Kidney capillary endothelial cell (primary cell): Measurements from ENCODE around the gene HNRNPU.

Experiments used
- DNase-seq: peaks from one replicate; pipeline ENCODE4 v3.0.0-alpha.2; 2018; ENCODE audit warnings: low spot score

Gene HNRNPU

GRCh38 chr1:244864253-244865027, at the start of gene HNRNPU:
Gene HNRNPU, minus strand, starts transcription at chr1:244864543. Its CDS starts 236 bp downstream, at chr1:244864307.
- DNase-seq, result peak; percentile 94

GRCh38 chr1:244913806-244914205, 49.5 kb upstream of the HNRNPU start:
- DNase-seq, result no peak

GRCh38 chr1:244904119-244904518, 39.8 kb upstream of the HNRNPU start:
- no peak for DNase-seq

GRCh38 chr1:244901400-244902015, 37.2 kb upstream of the HNRNPU start:
- no peak for DNase-seq

- no peak for DNase-seq
These were observed 33.3 kb upstream of the HNRNPU start for GRCh38 chr1:244897476-244898254.

- DNase-seq, result peak; percentile 46
These were observed 32.2 kb upstream of the HNRNPU start for GRCh38 chr1:244896550-244896949.

GRCh38 chr1:244893836-244894235, 29.5 kb upstream of the HNRNPU start:
- no peak for DNase-seq

- DNase-seq, result no peak
These were observed 22.9 kb upstream of the HNRNPU start for GRCh38 chr1:244887281-244887680.

GRCh38 chr1:244881552-244882280, 17.4 kb upstream of the HNRNPU start:
- no peak for DNase-seq

- no peak for DNase-seq
These were observed 14.3 kb upstream of the HNRNPU start for GRCh38 chr1:244878681-244879080.

GRCh38 chr1:244876228-244876910, 12.0 kb upstream of the HNRNPU start:
- DNase-seq, result no peak

- no peak for DNase-seq
These were observed 10.7 kb upstream of the HNRNPU start for GRCh38 chr1:244874974-244875579.

- no peak for DNase-seq
These were observed 5.6 kb upstream of the HNRNPU start for GRCh38 chr1:244869950-244870349.

GRCh38 chr1:244869364-244869827, 5.1 kb upstream of the HNRNPU start:
- no peak for DNase-seq

GRCh38 chr1:244868484-244869363, 4.4 kb upstream of the HNRNPU start:
- DNase-seq, result no peak

GRCh38 chr1:244866355-244866754, 2.0 kb upstream of the HNRNPU start:
- DNase-seq, result no peak

GRCh38 chr1:244865820-244866219, 1.5 kb upstream of the HNRNPU start:
- no peak for DNase-seq

- DNase-seq, result no peak
These were observed 657 bp upstream of the HNRNPU start for GRCh38 chr1:244865028-244865371.

GRCh38 chr1:244863491-244864252, 671 bp downstream of the HNRNPU start:
- no peak for DNase-seq
